GM18858 (cell line): Measurements from ENCODE around the gene MICB.

Experiments
- ATAC-seq: cut with Tn5 transposase; IDR thresholded peaks from one replicate; pipeline ENCODE4 v1.9.1; 2021; ENCODE audit not compliant: unreplicated experiment

The MICB gene

GRCh38 chr6:31559958-31560696 lies 62.2 kb downstream of the MICB start:
- peak; percentile 52 for ATAC-seq

GRCh38 chr6:31560697-31561058 lies 62.7 kb downstream of the MICB start:
- ATAC-seq, result no peak
